ENCODE measurements around the gene LAMA5. TPM values are rescaled to one million over a fixed set of nuclear protein-coding genes. Genes with fewer than 3 reads are reported as not detected.

Gene LAMA5, protein sequence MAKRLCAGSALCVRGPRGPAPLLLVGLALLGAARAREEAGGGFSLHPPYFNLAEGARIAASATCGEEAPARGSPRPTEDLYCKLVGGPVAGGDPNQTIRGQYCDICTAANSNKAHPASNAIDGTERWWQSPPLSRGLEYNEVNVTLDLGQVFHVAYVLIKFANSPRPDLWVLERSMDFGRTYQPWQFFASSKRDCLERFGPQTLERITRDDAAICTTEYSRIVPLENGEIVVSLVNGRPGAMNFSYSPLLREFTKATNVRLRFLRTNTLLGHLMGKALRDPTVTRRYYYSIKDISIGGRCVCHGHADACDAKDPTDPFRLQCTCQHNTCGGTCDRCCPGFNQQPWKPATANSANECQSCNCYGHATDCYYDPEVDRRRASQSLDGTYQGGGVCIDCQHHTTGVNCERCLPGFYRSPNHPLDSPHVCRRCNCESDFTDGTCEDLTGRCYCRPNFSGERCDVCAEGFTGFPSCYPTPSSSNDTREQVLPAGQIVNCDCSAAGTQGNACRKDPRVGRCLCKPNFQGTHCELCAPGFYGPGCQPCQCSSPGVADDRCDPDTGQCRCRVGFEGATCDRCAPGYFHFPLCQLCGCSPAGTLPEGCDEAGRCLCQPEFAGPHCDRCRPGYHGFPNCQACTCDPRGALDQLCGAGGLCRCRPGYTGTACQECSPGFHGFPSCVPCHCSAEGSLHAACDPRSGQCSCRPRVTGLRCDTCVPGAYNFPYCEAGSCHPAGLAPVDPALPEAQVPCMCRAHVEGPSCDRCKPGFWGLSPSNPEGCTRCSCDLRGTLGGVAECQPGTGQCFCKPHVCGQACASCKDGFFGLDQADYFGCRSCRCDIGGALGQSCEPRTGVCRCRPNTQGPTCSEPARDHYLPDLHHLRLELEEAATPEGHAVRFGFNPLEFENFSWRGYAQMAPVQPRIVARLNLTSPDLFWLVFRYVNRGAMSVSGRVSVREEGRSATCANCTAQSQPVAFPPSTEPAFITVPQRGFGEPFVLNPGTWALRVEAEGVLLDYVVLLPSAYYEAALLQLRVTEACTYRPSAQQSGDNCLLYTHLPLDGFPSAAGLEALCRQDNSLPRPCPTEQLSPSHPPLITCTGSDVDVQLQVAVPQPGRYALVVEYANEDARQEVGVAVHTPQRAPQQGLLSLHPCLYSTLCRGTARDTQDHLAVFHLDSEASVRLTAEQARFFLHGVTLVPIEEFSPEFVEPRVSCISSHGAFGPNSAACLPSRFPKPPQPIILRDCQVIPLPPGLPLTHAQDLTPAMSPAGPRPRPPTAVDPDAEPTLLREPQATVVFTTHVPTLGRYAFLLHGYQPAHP (N-terminal part only)
- polyA plus RNA-seq (2012; ENCODE audit: insufficient read depth, insufficient read length): 2.2 TPM

DNA sequence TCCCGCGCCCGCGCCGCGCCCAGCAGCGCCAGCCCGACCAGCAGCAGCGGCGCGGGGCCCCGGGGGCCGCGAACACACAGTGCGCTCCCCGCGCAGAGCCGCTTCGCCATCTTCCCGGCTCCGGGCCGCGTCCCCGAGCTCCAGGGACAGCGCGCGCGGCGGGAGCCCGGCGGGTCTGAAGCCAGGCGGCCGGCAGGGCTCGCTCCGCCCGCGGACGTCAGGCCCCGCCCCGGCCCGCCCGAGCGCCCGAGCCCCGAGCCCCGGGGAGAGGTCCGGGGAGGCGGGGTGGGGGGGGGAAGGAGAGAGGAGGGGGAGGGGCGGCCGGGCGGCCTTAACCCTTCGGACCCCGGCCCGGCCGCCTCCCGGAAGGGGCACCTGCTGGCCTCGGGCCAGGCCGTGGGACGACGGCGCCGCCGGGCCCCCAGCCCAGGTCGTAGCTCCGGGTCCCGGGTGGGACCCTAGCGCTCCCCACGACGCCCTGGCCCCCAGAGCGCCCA is at the start of gene LAMA5:
Gene LAMA5, minus strand, starts transcription at position 177 of the 497 bp plus-strand sequence. Its CDS starts 67 bp downstream, at position 110.
- H3K4me3 ChIP-seq (ENCODE audit: low read length): no peak within 1 kb of the TSS
- no peak for DNase-seq (ENCODE audit: low read depth, low spot score)

DNA sequence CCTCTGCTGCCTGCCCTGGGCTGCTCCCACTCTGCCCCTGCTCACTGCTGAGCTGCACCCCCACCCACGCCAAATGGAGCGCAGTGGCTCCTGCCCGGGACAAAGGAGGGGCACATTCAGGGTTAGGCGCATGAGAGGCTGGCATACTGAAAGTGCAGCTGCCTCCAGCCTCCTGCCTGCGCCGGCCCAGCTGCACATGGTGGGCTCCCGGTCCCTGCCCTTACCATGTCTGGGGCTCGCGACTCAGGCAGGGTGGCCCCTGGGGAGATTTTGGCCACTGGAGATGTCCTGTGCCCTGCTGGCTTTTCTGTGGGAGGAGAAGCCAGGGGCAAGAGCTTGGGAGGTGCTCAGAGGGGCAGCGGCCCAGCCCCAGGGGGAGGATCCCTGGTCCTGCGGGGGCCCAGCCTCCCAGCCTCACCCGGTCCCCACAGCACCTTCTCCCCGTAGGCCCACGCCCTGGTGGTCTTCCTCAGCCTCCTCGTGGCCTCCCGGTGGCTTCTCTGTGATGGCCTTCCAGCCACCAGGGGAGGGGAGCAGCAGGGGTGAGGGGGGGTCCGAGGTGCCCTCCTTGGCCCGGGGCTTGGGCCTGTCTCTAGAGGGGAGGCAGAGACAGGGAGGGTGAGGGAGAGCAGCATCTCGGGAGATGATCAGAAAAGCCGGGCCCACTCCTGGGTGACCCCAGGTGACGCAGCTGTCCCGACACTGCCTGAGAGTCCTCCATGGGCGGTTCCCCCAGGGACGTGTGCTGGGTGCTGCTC is 48.4 kb upstream of the LAMA5 start:
- no peak for DNase-seq (ENCODE audit: low read depth, low spot score)
- no peak overlapping the region for H3K4me3 ChIP-seq (ENCODE audit: low read length)

DNA sequence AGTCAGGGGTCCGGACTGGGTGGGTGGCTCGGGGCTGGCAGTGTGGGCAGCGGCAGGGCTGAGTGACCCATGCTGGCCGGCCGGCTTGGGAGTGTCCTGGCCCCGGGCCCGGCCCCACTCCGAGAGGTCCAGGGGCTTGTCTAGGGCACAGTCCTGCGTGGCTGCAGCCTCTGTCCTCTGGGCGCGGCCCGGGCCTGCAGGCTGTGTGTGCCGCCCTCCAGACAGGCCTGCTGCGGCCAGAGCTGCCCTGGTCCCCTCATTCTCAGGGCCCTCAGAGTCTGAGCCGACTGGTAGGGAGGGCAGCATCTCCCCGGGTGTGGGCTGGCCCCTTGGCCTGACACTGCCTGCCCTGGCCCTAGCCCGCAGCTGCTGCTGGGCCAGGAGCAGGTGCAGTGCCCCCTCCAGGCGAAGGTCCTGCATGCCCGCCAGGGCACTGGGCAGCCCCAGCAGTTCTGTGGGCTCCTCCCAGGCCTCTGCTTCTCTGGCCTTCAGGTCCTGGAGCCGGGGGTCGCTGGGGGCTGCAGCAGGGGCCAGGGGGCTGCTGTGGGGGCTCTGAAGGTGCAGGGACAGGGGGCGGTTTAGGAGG is 46.9 kb upstream of the LAMA5 start:
- DNase-seq (ENCODE audit: low read depth, low spot score): no peak
- no peak overlapping the region for H3K4me3 ChIP-seq (ENCODE audit: low read length)

DNA sequence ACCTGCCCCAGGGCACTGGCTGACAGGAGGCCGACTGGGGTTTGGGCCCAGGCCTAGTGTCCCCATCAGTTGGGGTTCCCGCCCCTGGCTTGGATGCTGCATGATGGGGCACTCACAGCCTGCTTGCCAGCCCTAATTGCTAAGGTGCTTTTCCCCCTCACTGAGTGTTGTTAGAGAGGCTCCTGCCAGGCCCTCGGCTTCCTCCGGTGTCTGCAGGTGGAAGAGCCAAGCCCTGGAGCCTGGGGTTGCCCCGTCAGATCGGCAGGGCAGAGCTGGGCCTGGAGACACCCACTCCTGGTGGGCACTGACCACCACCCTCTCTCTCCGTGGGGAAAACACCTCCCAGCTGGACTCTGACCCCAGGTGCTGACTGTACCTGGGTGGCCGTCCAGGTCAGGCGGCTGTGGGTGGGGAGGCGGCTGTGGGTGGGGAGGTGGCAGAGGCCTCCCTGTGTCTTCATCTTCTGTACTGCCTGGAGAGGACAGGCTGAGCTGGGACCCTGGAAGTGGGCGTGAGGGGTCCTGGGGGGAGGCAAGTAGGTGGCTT is 46.0 kb upstream of the LAMA5 start:
- DNase-seq (ENCODE audit: low read depth, low spot score): no peak
- H3K4me3 ChIP-seq (ENCODE audit: low read length): no peak overlapping the region

DNA sequence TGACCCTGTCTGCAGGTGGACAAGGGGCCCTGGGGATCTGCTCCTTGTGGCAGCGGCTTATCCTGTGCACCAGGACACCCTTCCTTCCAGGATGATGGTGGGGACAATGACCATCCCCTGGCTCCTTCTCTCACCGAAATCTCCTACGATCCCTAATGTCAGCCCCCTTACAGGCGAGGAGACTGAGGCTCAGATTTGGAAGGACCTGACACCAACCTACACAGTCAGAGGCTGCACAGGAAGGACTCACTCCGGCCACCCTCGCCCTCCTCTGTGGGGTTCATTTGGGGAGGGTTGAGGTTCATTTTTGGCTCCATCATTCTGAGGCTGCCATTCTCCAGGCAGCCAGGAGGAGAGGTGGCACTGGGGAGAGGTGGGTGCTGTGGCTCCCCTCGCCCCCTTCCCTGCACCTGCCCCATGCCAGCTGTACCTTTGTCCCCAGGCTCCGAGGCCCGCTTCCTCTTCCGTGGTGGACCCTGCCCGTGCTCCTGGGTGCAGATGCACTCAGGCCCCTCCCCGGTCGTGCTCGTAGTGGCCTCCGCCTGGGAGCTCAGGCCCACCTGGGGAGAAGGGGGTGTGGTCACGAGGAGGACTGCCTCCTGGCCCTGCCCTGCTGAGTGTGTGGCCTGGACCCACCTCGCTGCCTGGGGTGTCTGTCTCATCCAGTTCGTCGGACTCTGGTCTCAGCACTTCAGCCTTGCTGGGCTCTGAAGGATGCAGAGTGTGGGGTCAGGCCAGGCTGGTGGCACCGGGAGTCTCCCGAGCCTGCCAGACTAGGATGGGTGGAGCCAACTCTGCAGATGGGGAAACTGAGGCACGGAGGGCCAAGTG is 45.3 kb upstream of the LAMA5 start:
- no peak overlapping the region for H3K4me3 ChIP-seq (ENCODE audit: low read length)
- no peak for DNase-seq (ENCODE audit: low read depth, low spot score)

DNA sequence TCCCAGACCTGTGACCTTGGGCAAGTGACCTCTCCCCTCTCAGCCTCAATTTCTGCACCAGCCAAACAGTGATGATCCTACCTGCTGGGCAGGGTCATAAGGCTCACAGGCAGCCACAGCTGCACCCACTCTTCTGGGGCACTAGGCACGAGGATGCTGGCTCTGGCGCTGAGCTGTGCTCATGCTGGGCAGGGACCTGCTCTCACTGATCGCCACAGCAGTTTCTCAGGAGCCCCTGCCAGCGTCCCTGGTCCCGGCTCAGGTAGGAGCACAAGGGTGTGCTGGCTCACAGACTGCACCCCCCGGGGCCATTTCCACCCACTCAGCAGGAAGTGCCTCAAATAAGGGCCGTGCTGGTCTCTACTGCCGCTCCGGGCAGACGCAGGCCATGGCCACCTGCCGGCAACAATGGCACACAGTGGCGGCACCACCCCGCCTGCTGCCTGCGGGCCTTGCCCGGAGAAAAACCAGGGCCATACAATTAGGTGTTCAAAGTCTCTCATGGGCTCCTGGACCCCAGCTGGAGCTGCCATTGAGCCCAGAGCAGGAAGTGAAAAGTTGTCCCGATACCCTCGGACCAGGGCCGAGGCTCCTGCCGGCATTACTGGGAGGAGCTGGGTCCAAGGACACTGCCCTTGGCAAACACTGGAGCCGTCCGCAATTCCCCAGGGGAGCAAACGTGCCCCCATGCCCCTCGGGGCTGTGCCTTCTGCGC is 44.5 kb upstream of the LAMA5 start:
- DNase-seq (ENCODE audit: low read depth, low spot score): no peak
- no peak overlapping the region for H3K4me3 ChIP-seq (ENCODE audit: low read length)

DNA sequence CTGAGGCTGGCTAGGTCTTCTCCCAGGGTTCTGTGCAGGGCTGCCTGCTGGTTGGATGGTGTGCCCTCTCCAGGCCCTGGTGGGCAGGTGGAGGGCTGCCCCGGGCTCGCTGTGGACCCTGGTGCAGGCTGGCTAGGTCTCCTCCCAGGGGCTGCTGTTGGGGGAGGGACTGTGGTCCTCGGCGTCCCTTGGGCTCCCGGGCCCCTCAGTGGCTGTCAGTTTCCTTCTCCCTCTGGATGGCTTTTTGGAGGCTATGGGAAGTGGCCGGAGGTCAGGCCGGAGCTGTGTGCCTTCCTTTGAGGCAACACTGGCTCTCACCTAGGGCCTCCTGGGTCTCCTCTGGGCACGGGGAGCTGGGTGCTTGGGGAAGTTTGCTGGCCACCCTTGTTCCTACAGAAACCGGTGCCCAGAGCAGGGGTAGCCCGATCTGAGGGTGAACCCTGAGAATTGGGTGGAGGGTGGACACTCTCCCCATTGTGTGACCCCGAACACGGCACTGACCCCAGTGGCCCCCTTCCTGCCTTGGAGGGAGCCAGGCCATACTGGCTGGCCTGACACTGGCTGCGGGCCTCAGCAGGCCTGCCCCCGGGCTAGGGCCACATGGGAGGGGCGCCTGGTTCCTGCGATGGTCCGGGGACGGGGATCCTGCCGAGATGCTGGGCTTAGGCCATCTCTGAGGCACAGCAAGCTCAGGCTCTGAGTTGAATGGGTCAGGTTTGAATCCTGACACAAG is 43.8 kb upstream of the LAMA5 start:
- no peak overlapping the region for H3K4me3 ChIP-seq (ENCODE audit: low read length)
- DNase-seq (ENCODE audit: low read depth, low spot score): no peak

DNA sequence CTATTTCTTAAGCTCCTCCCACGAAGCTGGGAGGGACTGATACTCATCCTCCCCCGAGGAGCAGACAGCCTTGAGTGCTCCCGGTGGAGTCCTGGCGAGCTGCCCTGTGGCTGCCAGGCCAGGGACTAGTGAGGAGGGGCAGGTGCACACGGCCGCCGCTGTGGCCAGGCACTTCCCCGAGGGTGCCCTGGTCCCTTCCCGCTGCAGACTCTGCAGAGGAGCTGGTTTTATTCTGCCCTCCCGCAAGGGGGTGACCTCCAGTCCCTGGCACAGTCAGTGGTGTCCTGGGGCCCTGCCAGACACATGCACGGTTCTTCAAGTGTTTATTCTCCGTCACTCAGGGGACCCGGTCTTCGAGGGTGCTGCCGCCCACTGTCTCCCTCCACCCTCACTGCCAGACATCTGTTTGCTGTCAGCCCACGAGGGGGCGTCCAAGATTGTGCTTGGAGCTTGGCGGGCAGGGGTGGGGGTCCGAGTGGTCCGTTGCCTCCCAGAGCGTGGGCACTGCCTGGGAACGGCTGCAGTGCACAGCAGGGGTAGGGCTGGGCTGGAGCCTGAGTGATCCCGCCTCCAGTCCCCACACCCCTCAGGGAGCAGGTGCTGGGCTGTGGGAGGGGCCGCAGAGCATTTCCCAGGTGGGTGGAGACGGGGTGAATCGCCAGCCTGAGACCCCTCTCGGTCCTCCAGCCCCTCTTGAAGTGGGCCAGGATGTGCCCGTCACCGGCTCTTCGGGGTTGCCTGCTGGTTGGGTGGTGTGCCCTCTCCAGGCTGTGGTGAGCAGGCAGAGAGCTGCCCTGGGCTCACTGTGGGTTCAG is 43.0 kb upstream of the LAMA5 start:
- peak overlapping the region; percentile 20 for H3K4me3 ChIP-seq (ENCODE audit: low read length)
- DNase-seq (ENCODE audit: low read depth, low spot score): no peak

DNA sequence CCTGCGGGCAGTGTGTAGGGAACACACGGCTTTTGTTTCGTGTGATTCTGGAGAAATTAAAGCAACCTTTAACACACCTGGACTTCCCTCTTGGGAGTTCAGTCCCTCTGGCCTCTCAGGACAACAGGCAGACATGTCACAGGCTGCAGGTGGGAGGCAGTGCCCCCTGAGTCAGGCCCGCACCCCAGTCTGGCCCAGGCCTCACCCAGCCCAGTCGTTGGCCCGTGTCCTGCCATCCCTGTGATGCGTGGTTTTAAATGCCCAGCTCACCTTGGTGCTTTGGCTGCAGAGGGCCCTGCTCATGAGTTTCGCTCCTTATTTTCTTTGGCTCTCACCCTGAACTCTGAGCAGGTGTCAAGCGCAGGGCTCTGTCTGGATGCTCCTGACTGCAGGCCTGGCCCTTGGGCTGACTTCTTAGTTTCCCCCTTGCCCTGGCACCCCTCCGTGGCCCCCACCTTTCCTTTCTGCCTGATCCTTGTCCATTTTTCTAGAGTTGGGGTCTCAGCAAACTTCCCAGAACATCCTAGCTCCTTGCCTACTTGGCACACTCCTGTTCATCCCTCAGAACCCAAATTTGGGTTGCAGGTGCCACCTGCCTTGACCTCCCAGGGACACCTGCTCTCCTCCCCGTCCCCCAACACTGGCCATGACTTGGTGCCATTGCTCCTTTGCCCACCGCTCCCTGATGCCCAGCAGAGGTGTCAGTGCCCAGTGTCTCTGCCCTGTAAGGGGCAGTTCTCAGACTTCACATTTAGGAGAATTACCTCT is 42.2 kb upstream of the LAMA5 start:
- no peak for DNase-seq (ENCODE audit: low read depth, low spot score)
- no peak overlapping the region for H3K4me3 ChIP-seq (ENCODE audit: low read length)

DNA sequence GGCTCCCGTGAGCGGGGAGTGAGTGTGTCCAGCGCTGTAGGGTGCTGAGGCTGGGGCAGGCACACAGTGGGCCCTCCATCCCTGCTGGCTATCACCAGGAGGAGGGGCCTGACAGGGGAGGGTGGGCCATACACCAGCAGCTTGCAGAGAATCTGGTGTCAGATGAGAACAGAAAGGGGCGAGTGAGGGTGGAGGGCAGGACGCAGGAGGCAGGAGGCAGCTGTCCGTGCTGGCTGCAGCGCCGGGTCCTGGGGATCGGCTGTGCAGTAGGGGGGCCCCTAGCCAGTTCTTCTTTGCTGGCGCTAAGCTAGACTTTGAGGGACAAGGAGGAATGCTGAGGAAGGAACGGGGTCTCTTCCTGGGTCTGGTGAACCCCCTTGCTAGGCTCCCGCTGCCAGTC is 41.5 kb upstream of the LAMA5 start:
- DNase-seq (ENCODE audit: low read depth, low spot score): no peak
- no peak overlapping the region for H3K4me3 ChIP-seq (ENCODE audit: low read length)

DNA sequence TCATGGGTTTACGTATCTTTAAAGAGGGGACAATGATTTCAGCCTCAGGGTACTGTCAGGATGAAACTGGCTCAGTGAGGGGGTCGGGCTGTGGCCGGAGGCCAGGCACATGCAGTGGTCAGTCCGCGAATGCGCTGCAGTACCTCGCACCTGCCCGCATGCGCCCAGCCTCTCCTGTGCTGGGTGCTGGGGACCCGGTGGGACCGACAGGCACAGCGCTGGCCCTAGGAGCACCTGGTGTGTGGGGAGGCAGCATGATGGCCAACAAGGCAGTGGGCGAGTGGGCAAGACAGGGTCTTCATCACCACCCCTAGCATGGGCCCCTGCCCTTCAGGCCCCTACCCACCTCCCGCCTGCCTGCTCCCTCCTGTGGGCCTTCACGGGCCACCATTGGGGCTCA is 40.9 kb upstream of the LAMA5 start:
- DNase-seq (ENCODE audit: low read depth, low spot score): no peak
- peak overlapping the region; percentile 52 for H3K4me3 ChIP-seq (ENCODE audit: low read length)

DNA sequence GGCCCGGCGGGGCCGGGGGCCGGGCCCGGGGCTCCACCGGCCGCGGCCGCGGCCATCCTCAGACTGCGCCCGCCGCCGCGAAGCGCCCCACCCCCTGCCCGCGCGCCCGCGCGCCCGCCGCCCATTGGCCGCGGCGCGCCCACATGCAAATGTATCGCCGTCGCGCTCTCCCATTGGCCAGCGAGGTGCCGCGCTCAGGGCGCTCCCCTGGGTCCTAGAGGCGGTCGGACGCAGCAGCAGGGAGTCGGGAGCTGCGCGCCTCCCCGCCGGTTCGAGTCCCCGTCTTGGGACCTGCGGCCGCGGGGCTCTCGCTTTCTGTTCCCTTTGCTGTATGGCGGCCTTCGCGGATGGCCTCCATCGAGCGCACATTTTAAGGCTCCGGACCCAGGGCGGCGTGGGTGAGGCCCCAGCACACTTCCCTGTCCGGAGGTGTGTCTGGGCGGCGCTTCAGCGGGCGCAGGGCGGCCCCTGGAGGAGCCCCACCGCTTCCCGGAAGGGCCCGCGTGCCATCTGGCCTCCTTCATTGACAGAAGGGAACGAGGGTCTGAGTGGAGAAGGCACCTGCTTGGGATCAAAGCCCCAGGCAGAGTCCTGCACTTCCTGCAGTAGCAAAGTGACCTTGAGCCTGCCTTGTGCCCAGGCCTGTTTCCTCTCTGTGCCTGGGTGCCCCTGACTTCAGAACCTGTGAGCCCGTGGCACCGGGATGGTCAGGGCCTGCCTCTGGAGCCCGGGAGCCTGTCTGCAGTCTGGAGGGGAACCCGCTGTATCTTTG is 40.3 kb upstream of the LAMA5 start, which contains the start of gene CABLES2:
Gene CABLES2, minus strand, starts transcription at position 65 of the 772 bp plus-strand sequence. Its CDS starts 9 bp downstream, at position 56.
- peak within 1 kb of the TSS; percentile 77 for H3K4me3 ChIP-seq (ENCODE audit: low read length)
- peak; percentile 87 for DNase-seq (ENCODE audit: low read depth, low spot score)

DNA sequence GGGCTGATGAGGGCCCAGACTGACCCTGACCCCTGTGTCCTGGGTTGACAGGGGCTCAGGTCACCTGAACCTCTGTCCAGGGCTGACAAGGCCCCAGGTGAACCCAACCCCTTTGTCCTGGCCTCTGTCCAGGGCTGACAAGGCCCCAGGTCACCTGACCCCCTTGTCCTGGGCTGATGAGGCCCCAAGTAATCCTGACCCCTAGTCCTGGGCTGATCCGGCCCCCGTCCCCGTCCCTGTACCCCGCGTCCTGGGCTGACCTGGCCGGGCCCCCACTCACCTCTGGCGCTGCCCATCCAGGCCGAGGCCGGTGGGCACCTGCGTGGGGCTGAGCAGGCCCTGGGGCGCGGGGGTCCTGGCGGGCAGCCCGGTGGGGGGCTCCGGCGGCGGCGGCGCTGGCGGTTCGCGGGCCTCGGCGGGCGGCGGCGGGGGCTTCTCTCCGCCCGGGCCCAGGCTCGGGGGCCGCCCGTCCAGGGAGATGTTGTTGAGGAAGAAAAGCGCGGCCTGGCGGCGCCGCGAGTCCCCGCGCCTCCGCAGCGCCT is 39.6 kb upstream of the LAMA5 start:
- H3K4me3 ChIP-seq (ENCODE audit: low read length): peak overlapping the region; percentile 77
- DNase-seq (ENCODE audit: low read depth, low spot score): no peak
